ENCODE data around the gene DEPDC4.
A peak's percentile ranks its signal among the peaks of the same experiment; 100 is the strongest.

DEPDC4 gene

GRCh38 chr12:100213016-100213891 lies 53.6 kb downstream of the DEPDC4 start:
- no peak for DNase-seq

GRCh38 chr12:100211698-100212097 lies 55.2 kb downstream of the DEPDC4 start:
- DNase-seq: no peak

DNA sequence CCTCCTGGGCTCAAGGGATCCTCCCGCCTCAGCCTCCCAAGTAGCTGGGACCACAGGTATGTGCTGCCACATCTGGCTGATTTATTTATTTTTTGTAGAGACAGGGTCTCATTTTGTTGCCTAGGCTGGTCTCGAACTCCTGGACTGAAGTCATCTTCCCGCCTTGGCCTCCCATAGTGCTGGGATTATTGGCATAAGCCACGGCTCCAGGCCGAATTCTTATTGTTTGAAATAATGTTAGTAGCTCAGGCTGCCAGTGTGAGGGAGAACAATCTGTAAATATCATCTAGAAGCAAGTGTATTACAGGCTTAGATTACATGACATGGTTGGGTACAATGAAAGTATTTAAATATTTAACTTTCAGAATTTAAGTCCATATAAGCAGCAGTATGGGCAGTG lies 58.0 kb downstream of the DEPDC4 start:
- DNase-seq: no peak

- DNase-seq: no peak
These were observed 59.6 kb downstream of the DEPDC4 start for GRCh38 chr12:100207311-100207710.

DNA sequence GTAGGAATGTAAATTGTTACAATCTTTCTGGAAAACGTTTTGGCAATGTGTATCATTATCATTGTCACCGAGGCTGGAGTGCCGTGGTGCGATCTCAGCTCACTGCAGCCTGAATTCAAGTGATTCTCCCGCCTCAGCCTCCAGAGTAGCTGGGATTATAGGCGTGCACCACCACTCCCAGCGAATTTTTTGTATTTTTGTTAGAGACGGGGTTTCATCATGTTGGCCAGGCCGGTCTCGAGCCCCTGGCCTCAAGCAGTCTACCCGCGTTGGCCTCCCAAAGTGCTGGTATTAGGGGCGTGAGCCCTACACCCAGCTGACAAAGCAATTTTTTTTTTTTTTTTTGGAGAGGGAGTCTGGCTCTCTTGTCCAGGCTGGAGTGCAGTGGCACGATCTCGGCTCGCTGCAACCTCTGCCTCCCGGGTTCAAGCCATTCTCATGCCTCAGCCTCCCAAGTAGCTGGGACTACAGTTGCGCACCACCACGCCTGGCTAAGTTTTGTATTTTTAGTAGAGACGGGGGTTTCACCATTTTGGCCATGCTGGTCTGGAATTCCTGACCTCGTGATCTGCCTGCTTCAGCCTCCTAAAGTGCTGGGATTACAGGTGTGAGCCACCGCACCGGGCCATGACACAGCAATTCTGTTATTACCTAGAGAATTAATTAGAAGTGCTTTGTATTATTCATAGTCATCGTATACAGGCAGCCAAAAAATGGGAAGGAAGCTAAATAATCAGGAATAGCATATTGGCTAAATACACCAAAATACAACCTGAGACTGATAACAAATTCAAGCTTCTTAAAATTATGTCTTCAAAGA lies 65.1 kb downstream of the DEPDC4 start:
- DNase-seq: no peak

- peak; percentile 92 to 99 (median 96) for DNase-seq
These were observed 66.3 kb downstream of the DEPDC4 start, which contains the start of gene ACTR6 for GRCh38 chr12:100200463-100201181. TSS of gene ACTR6 (plus strand) at chr12:100200815. CDS start at chr12:100200852, 37 bp downstream.

GRCh38 chr12:100199347-100200149 lies 67.3 kb downstream of the DEPDC4 start:
- peak; percentile 74 to 82 (median 76) for DNase-seq

GRCh38 chr12:100199023-100199346 lies 67.9 kb downstream of the DEPDC4 start:
- DNase-seq: no peak

DNA sequence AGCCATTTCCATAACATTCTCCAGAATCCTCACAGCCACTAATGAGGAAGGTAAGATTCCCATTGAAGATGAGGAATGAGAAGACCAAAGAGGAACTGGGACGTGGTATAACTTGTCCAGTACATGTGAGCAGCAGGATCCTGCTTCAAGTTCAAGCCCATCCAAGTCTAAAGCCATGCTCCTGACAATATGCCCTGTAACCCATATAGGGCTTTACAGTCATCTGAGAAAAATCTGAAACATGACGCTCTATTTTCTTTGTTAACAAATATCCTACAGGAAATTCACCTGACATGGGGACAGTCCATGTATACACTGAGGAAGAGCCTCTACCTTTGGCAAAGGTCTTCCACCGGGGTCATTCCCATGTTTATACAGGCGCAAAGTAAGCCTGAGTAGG lies 69.4 kb downstream of the DEPDC4 start:
- no peak for DNase-seq

GRCh38 chr12:100193085-100193484 lies 73.8 kb downstream of the DEPDC4 start:
- DNase-seq: no peak
